ENCODE measurements around the gene ABAT. TPM values are rescaled to one million over a fixed set of nuclear protein-coding genes. Genes with fewer than 3 reads are reported as not detected.

ABAT gene
- total and polyA plus RNA-seq, 10 of the 15 experiments (the other 5 are each of a cell fraction or from before 2014, with no cell fraction given) = 1.0 to 10.6 (median 1.9) TPM

DNA sequence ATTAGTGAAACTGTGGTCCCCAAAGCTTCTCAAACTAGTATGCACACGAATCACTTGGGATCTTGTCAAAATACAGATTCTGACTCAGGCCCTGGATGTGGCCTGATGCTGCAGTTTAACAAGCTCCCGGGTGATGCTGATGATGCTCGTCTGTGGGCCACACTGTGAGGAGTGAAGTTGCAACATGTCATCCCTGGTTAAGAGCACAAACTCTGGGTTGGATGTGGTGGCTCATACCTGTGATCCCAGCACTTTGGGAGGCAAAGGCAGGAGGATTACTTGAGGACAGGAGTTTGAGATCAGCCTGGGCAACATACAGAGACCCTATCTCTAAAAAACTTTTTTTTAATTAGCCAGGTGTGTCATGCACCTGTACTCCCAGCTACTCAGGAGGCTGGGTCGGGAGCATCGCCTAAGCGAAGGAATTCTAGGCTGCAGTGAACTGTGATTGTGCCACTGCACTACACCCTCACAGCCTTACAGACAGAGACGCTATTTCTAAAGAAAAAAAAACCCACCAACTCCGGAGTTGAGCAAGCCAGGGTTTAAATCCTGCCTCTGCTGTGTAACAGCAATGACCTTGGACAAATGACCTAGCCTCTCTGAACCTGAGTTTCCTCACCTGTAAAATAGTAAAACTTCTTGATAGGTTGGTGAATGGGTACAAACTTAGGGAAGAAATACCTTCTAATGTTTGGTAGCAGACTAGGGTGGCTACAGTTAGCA, 24.4 kb upstream of the ABAT start (continued):
- TF ChIP-seq, protein P1, sequence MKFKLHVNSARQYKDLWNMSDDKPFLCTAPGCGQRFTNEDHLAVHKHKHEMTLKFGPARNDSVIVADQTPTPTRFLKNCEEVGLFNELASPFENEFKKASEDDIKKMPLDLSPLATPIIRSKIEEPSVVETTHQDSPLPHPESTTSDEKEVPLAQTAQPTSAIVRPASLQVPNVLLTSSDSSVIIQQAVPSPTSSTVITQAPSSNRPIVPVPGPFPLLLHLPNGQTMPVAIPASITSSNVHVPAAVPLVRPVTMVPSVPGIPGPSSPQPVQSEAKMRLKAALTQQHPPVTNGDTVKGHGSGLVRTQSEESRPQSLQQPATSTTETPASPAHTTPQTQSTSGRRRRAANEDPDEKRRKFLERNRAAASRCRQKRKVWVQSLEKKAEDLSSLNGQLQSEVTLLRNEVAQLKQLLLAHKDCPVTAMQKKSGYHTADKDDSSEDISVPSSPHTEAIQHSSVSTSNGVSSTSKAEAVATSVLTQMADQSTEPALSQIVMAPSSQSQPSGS (IDR thresholded peaks at IDR 0.05; ENCODE audit: low read length) = no peak
- TF ChIP-seq ZZZ3 (IDR thresholded peaks at IDR 0.05; ENCODE audit: control insufficient read depth, insufficient read length, low read depth) = no peak
- TF ChIP-seq, protein P2, sequence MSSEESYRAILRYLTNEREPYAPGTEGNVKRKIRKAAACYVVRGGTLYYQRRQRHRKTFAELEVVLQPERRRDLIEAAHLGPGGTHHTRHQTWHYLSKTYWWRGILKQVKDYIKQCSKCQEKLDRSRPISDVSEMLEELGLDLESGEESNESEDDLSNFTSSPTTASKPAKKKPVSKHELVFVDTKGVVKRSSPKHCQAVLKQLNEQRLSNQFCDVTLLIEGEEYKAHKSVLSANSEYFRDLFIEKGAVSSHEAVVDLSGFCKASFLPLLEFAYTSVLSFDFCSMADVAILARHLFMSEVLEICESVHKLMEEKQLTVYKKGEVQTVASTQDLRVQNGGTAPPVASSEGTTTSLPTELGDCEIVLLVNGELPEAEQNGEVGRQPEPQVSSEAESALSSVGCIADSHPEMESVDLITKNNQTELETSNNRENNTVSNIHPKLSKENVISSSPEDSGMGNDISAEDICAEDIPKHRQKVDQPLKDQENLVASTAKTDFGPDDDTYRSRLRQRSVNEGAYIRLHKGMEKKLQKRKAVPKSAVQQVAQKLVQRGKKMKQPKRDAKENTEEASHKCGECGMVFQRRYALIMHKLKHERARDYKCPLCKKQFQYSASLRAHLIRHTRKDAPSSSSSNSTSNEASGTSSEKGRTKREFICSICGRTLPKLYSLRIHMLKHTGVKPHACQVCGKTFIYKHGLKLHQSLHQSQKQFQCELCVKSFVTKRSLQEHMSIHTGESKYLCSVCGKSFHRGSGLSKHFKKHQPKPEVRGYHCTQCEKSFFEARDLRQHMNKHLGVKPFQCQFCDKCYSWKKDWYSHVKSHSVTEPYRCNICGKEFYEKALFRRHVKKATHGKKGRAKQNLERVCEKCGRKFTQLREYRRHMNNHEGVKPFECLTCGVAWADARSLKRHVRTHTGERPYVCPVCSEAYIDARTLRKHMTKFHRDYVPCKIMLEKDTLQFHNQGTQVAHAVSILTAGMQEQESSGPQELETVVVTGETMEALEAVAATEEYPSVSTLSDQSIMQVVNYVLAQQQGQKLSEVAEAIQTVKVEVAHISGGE (CRISPR knock-in tag; IDR thresholded peaks at IDR 0.05) = no peak
- TF ChIP-seq, protein P3, sequence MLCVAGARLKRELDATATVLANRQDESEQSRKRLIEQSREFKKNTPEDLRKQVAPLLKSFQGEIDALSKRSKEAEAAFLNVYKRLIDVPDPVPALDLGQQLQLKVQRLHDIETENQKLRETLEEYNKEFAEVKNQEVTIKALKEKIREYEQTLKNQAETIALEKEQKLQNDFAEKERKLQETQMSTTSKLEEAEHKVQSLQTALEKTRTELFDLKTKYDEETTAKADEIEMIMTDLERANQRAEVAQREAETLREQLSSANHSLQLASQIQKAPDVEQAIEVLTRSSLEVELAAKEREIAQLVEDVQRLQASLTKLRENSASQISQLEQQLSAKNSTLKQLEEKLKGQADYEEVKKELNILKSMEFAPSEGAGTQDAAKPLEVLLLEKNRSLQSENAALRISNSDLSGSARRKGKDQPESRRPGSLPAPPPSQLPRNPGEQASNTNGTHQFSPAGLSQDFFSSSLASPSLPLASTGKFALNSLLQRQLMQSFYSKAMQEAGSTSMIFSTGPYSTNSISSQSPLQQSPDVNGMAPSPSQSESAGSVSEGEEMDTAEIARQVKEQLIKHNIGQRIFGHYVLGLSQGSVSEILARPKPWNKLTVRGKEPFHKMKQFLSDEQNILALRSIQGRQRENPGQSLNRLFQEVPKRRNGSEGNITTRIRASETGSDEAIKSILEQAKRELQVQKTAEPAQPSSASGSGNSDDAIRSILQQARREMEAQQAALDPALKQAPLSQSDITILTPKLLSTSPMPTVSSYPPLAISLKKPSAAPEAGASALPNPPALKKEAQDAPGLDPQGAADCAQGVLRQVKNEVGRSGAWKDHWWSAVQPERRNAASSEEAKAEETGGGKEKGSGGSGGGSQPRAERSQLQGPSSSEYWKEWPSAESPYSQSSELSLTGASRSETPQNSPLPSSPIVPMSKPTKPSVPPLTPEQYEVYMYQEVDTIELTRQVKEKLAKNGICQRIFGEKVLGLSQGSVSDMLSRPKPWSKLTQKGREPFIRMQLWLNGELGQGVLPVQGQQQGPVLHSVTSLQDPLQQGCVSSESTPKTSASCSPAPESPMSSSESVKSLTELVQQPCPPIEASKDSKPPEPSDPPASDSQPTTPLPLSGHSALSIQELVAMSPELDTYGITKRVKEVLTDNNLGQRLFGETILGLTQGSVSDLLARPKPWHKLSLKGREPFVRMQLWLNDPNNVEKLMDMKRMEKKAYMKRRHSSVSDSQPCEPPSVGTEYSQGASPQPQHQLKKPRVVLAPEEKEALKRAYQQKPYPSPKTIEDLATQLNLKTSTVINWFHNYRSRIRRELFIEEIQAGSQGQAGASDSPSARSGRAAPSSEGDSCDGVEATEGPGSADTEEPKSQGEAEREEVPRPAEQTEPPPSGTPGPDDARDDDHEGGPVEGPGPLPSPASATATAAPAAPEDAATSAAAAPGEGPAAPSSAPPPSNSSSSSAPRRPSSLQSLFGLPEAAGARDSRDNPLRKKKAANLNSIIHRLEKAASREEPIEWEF (IDR thresholded peaks at IDR 0.05; ENCODE audit: insufficient replicate concordance, low read depth, low read length) = no peak

Measured in GM12878 (cell line).